ENCODE measurements around the gene RGCC. TPM values are rescaled to one million over a fixed set of nuclear protein-coding genes. Genes with fewer than 3 reads are reported as not detected.
"Not testable (repeated sequence)": the region's sequence is repeated elsewhere in the genome, so short reads cannot be mapped to it uniquely, and the experiment has no call there.

The RGCC gene
- total RNA-seq = 17.1 TPM

- DNase-seq (ENCODE audit: low spot score in 2 of 2) = peak; percentile 86 to 91
- no peak for FAIRE-seq
Measured at GRCh38 chr13:41456768-41457588, at the start of gene RGCC. Gene RGCC, plus strand, starts transcription at chr13:41457550. Its CDS starts 158 bp downstream, at chr13:41457708.

- FAIRE-seq = no peak
- DNase-seq (ENCODE audit: low spot score in 2 of 2) = no peak
Measured at GRCh38 chr13:41408121-41408520, 49.2 kb upstream of the RGCC start.

- FAIRE-seq = no peak
- no peak for DNase-seq (ENCODE audit: low spot score in 2 of 2)
Measured at GRCh38 chr13:41408746-41409145, 48.6 kb upstream of the RGCC start.

- DNase-seq (ENCODE audit: low spot score in 2 of 2) (no peak), FAIRE-seq (no peak)
Measured at GRCh38 chr13:41409611-41410010, 47.7 kb upstream of the RGCC start.

GRCh38 chr13:41411060-41411459 is 46.3 kb upstream of the RGCC start:
- no peak for DNase-seq (ENCODE audit: low spot score in 2 of 2)
- no peak for FAIRE-seq

- peak; percentile 23 to 26 for DNase-seq (ENCODE audit: low spot score in 2 of 2)
- FAIRE-seq = no peak
Measured at GRCh38 chr13:41411522-41411921, 45.8 kb upstream of the RGCC start.

- DNase-seq (ENCODE audit: low spot score in 2 of 2) = no peak
- no peak for FAIRE-seq
Measured at GRCh38 chr13:41413872-41414271, 43.5 kb upstream of the RGCC start.

GRCh38 chr13:41416276-41416675 is 41.1 kb upstream of the RGCC start:
- FAIRE-seq (no peak), DNase-seq (ENCODE audit: low spot score in 2 of 2) (no peak)

GRCh38 chr13:41418027-41418426 is 39.3 kb upstream of the RGCC start:
- FAIRE-seq = no peak

GRCh38 chr13:41418731-41419130 is 38.6 kb upstream of the RGCC start:
- no peak for DNase-seq (ENCODE audit: low spot score in 2 of 2)
- no peak for FAIRE-seq

More at GRCh38 chr13:41418027-41418426, 39.3 kb upstream of the RGCC start:
- no peak for DNase-seq (ENCODE audit: low spot score in 2 of 2)

GRCh38 chr13:41419206-41419605 is 38.1 kb upstream of the RGCC start:
- FAIRE-seq (no peak), DNase-seq (ENCODE audit: low spot score in 2 of 2) (no peak)

GRCh38 chr13:41420146-41420545 is 37.2 kb upstream of the RGCC start:
- DNase-seq (ENCODE audit: low spot score in 2 of 2) = no peak
- FAIRE-seq = no peak

- not testable (repeated sequence) for DNase-seq (ENCODE audit: low spot score in 2 of 2); FAIRE-seq
Measured at GRCh38 chr13:41421330-41421729, 36.0 kb upstream of the RGCC start.

GRCh38 chr13:41421983-41422382 is 35.4 kb upstream of the RGCC start:
- FAIRE-seq; DNase-seq (ENCODE audit: low spot score in 2 of 2): not testable (repeated sequence)

- not testable (repeated sequence) for DNase-seq (ENCODE audit: low spot score in 2 of 2); FAIRE-seq
Measured at GRCh38 chr13:41423259-41423658, 34.1 kb upstream of the RGCC start.

GRCh38 chr13:41424675-41425074 is 32.7 kb upstream of the RGCC start:
- DNase-seq (ENCODE audit: low spot score in 2 of 2) = not testable (repeated sequence)
- peak; percentile 78 for FAIRE-seq

- no peak for FAIRE-seq
- no peak for DNase-seq (ENCODE audit: low spot score in 2 of 2)
Measured at GRCh38 chr13:41426047-41426446, 31.3 kb upstream of the RGCC start.

- no peak for DNase-seq (ENCODE audit: low spot score in 2 of 2)
- no peak for FAIRE-seq
Measured at GRCh38 chr13:41427666-41428065, 29.7 kb upstream of the RGCC start.

GRCh38 chr13:41428155-41428554 is 29.2 kb upstream of the RGCC start:
- no peak for FAIRE-seq
- peak; percentile 26 to 36 for DNase-seq (ENCODE audit: low spot score in 2 of 2)

- DNase-seq (ENCODE audit: low spot score in 2 of 2); FAIRE-seq: not testable (repeated sequence)
Measured at GRCh38 chr13:41434030-41434429, 23.3 kb upstream of the RGCC start.

GRCh38 chr13:41434831-41435520 is 22.4 kb upstream of the RGCC start:
- DNase-seq (ENCODE audit: low spot score in 2 of 2) = no peak
- FAIRE-seq = no peak

GRCh38 chr13:41443969-41444368 is 13.4 kb upstream of the RGCC start:
- DNase-seq (ENCODE audit: low spot score in 2 of 2) (no peak), FAIRE-seq (no peak)
